Neural crest cell (in vitro differentiated cells): Measurements from ENCODE around the gene ZNF541. TPM values are rescaled to one million over a fixed set of nuclear protein-coding genes. Genes with fewer than 3 reads are reported as not detected.

Experiments
- DNase-seq: peaks from one replicate; pipeline ENCODE4 v3.0.0; 2021; ENCODE audit warnings: low read depth, mixed read lengths, low spot score
- H3K27ac Mint-ChIP-seq: one replicate; pipeline ENCODE4 v1.8.0; 2021; ENCODE audit warnings: mild to moderate bottlenecking, mixed read lengths; ENCODE audit not compliant: unreplicated experiment
- H3K27me3 Mint-ChIP-seq: 2 replicates; pipeline ENCODE4 v1.8.0; 2021; ENCODE audit warnings: low read depth, mild to moderate bottlenecking, mixed read lengths
- H3K36me3 Mint-ChIP-seq: 2 replicates; pipeline ENCODE4 v1.8.0; 2021; ENCODE audit warnings: low read depth, mild to moderate bottlenecking, mixed read lengths
- H3K4me1 Mint-ChIP-seq: 2 replicates; pipeline ENCODE4 v1.8.0; 2021; ENCODE audit warnings: mixed read lengths
- H3K4me3 Mint-ChIP-seq: one replicate; pipeline ENCODE4 v1.8.0; 2021; ENCODE audit warnings: mild to moderate bottlenecking, mixed read lengths
- H3K9me3 Mint-ChIP-seq: 2 replicates; pipeline ENCODE4 v1.8.0; 2021; ENCODE audit warnings: mixed read lengths
- total RNA-seq: library from RNA; stranded (reverse); gene quantifications from 2 replicates; pipeline ENCODE4 v1.2.1, GENCODE V29; 2021
- TF ChIP-seq, protein P1 (sequence below): fragments of 200-600 bp; sonication (generic); conservative IDR thresholded peaks from 2 replicates; pipeline ENCODE4 v1.5.0; 2021; ENCODE audit warnings: antibody characterized with exemption, mild to moderate bottlenecking

ZNF541 gene
- total RNA-seq, 1 donor from 2014 or later: not detected

DNA sequence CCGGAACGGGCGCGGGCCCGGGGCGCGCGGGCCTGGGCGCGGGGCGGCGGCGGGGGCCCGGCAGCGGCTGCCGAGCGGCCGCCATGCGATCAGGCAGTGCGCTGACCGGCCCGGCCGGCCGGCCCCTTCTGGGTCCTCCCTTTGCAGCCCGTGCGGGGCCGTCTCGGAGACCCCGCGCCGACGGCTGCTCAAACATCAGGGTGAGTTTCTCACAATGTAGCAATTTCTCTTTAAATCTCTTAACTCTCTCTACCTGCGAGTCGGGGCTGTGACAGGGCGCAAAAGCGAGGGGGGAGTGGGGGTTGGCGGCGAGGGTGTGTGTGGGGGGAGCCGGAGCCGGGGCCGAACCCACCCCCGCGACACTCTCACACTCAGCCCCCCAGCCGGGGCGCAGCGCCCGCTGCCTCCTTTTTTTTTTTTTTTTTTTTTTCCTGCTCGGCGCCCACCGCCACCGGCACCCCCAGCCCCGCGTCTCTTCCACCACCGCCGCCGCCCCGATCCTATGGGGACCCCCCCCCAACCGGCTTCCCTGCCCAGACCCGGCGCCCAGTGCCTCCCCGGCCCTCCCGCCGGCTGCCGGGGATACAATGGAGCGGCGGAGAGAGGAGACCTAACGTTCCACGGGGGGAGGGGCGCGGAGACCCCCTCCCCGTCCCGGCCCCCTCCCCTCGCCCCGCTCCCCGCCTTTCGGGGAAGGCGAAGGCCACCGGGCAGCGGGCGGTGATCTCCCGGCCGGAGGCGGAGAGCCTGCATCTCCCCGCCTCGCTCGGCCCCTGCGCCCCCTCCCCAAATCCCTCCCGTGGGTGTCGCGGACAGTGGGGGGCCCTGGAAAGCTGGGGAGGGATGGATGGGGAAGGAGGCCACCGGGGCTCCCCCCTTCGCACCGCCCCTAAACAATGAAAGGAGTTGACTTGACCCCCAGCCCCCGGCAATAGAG lies 36.3 kb upstream of the ZNF541 start, which contains the start of gene BICRA:
BICRA (plus strand) TSS at position 166 of the 937 bp plus-strand sequence. CDS start 64,441 bp downstream, outside the sequence.
- TF ChIP-seq, protein P1, sequence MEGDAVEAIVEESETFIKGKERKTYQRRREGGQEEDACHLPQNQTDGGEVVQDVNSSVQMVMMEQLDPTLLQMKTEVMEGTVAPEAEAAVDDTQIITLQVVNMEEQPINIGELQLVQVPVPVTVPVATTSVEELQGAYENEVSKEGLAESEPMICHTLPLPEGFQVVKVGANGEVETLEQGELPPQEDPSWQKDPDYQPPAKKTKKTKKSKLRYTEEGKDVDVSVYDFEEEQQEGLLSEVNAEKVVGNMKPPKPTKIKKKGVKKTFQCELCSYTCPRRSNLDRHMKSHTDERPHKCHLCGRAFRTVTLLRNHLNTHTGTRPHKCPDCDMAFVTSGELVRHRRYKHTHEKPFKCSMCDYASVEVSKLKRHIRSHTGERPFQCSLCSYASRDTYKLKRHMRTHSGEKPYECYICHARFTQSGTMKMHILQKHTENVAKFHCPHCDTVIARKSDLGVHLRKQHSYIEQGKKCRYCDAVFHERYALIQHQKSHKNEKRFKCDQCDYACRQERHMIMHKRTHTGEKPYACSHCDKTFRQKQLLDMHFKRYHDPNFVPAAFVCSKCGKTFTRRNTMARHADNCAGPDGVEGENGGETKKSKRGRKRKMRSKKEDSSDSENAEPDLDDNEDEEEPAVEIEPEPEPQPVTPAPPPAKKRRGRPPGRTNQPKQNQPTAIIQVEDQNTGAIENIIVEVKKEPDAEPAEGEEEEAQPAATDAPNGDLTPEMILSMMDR: no peak
- Mint-ChIP-seq H3K4me1 (peaks cover 36% of the 10 kb centered on the region), H3K27ac (peak within 1 kb of the TSS; percentile 99), H3K27me3 (peaks cover 3% of the 10 kb centered on the region), H3K9me3 (no peaks in the 10 kb centered on the region), H3K36me3 (no peaks in the 10 kb centered on the region), H3K4me3 (peak within 1 kb of the TSS; percentile 97)
- peak; percentile 72 for DNase-seq

DNA sequence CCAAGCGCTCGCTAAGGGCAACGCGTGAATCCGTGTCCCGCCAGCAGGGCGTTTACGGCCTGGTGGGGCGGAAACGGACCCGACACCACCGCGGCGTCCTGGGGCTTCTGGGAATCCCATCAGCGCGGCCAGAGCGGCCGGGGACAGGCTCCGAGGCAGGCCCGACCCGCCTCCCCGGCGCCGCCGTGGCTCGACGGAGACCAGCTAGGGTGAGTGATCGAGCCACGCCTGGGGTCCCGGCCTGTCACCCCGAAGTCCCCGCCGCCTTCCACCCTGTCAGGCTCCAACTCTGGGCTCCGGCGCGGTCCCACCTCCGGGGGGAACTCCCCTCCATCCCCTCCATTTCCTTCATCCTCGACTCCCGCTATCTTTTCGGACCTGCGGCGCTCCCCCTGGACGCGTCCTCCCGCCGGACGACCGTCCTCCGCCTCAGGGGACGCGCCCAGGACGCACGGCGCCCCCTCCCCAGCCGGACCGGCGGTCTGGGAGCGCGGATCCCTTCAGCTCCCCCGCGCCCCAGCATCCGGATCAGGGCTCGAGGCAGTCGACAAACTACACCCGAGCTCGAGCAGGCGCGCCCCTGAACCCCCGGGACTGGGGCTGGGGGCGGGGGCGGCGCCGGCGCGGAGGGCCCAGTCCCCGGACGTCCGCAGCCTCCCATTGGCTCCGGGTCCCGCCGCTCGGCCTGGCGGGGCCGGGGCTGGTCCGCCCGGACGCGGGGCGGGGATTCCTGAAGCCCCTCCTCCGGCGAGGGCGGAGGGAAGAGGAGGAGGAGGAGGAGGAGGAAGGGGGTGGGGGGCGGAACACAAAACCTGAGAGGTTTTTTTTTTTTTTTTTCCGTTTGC lies 35.3 kb upstream of the ZNF541 start:
- no peaks in the 10 kb centered on the region for H3K9me3 Mint-ChIP-seq
- H3K27ac Mint-ChIP-seq: peak overlapping the region; percentile 72
- H3K36me3 Mint-ChIP-seq: no peaks in the 10 kb centered on the region
- H3K27me3 Mint-ChIP-seq: peaks cover 9% of the 10 kb centered on the region
- TF ChIP-seq, protein P1: peak; percentile 56
- H3K4me1 Mint-ChIP-seq: peaks cover 27% of the 10 kb centered on the region
- DNase-seq: peak; percentile 93
- peak overlapping the region; percentile 87 for H3K4me3 Mint-ChIP-seq

DNA sequence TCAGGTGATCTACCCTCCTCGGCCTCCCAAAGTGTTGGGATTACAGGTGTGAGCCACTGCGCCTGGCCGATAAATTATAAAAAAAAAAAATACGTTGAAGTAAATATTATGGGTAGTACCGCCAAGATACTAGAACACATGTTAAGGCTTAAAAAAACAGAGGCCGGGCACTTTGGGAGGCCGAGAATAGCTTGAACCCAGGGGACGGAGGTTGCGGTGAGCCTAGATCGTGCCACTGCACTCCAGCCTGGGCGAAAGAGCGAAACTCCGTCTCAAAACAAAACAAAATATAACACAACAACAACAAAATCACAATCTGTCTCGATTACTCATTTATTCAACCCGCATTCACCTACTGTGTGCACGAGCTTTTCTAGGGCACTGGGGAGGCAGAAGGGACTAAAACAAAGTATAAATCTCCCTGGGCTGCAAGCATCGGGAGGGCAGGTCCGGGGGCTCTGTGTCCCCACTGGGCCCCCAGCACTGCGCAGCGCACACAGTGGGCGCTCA lies 34.7 kb upstream of the ZNF541 start:
- Mint-ChIP-seq H3K27me3 (peaks cover 13% of the 10 kb centered on the region), H3K9me3 (no peaks in the 10 kb centered on the region), H3K4me1 (peaks cover 20% of the 10 kb centered on the region), H3K4me3 (peak overlapping the region; percentile 87), H3K27ac (peak overlapping the region; percentile 72), H3K36me3 (no peaks in the 10 kb centered on the region)
- DNase-seq: no peak
- TF ChIP-seq, protein P1: no peak

DNA sequence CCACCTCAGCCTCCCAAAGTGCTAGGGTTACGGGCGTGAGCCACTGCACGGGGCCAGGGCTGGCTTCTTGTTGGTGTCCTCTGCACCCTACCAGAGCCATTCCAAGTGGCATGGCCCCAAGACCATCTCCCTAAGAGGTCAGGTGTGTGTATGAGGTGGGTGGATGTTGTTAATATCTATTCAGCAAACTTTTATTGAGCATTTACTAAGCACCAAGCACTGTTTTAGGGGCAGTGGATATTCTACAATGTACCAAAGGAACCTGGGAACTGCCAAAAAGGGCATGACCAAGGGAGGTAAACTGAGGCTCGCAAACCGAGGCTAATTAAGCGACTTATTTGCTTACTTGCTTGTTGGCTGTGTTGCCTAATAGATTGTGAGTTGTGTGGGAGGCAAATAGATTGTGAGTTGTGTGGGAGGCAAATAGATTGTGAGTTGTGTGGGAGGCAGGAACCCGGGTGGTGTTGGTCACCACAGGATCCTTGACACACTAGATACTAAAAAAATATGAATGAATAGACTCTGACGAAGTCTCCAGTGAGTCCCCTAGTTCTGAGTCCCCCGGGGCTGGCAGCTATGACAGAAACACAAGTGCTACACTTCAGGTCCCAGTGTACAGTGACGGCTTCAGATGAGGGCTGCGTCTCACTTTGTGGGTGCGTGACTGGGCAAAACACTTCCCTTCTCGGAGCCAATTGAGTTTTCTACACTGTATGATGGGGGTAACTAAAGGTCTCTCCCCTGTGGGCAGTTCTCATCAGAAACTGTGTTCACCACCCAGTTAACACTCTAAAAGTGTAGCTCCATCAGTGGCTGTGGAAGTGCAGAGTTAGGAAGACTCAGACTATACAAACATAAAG lies 31.0 kb upstream of the ZNF541 start:
- DNase-seq: no peak
- Mint-ChIP-seq H3K27me3 (peaks cover 35% of the 10 kb centered on the region), H3K4me1 (peaks cover 12% of the 10 kb centered on the region), H3K36me3 (no peaks in the 10 kb centered on the region), H3K4me3 (peak overlapping the region; percentile 82), H3K27ac (no peak overlapping the region), H3K9me3 (no peaks in the 10 kb centered on the region)
- TF ChIP-seq, protein P1: no peak
